Fibroblast of lung (primary cell): ENCODE measurements around the gene SHROOM3. TPM values are rescaled to one million over a fixed set of nuclear protein-coding genes. Genes with fewer than 3 reads are reported as not detected.

ENCODE experiments used
- DNase-seq, 2 donors: peaks; one replicate each; pipeline versions ENCODE4 v3.0.0 to v3.0.0-alpha.2; 2010; ENCODE audit warnings: low read depth in 2 of 2
- H2AFZ ChIP-seq: 2 replicates; pipeline ENCODE4 v1.5.1; 2012; ENCODE audit warnings: low read length, control low read depth, inconsistent platforms
- H3K27ac ChIP-seq: 2 replicates; pipeline ENCODE4 v1.5.1; 2011; ENCODE audit warnings: low read length, control low read depth; ENCODE audit not compliant: insufficient read depth
- H3K27me3 ChIP-seq: 2 replicates; pipeline ENCODE4 v1.5.1; 2011; ENCODE audit warnings: mild to moderate bottlenecking, low read length; ENCODE audit not compliant: control insufficient read depth, insufficient read depth
- H3K36me3 ChIP-seq: 2 replicates; pipeline ENCODE4 v1.5.1; 2011; ENCODE audit warnings: low read length; ENCODE audit not compliant: control insufficient read depth, insufficient read depth
- H3K4me1 ChIP-seq: 2 replicates; pipeline ENCODE4 v1.5.1; 2011; ENCODE audit warnings: low read length; ENCODE audit not compliant: control insufficient read depth, insufficient read depth; ENCODE audit errors: extremely low read depth
- H3K4me2 ChIP-seq: 2 replicates; pipeline ENCODE4 v1.5.1; 2011; ENCODE audit warnings: low read length, control low read depth; ENCODE audit not compliant: insufficient read depth; ENCODE audit errors: extremely low read depth
- H3K4me3 ChIP-seq, 4 experiments: fragments of 200-600 bp in 1 of 4; sonication (generic) in 1 of 4; replicated peaks in 1 of 4; 2 replicates each; pipeline ENCODE4 v1.5.1; 2011 to 2016; ENCODE audit warnings: low read length in 4 of 4, low read depth in 3 of 4, mild to moderate bottlenecking in 3 of 4, control low read depth in 2 of 4, inconsistent platforms in 1 of 4, mixed read lengths in 1 of 4; ENCODE audit not compliant: insufficient read depth in 1 of 4; ENCODE audit errors: control extremely low read depth in 1 of 4
- H3K79me2 ChIP-seq: 2 replicates; pipeline ENCODE4 v1.5.1; 2012; ENCODE audit warnings: mild to moderate bottlenecking, low read length, inconsistent platforms; ENCODE audit not compliant: control insufficient read depth, insufficient read depth
- H3K9ac ChIP-seq: 2 replicates; pipeline ENCODE4 v1.5.1; 2011; ENCODE audit warnings: mild to moderate bottlenecking, low read length, control low read depth; ENCODE audit not compliant: insufficient read depth
- H3K9me3 ChIP-seq: 2 replicates; pipeline ENCODE4 v1.5.1; 2012; ENCODE audit warnings: low read depth, low read length; ENCODE audit not compliant: control insufficient read depth, insufficient read depth
- H4K20me1 ChIP-seq: 2 replicates; pipeline ENCODE4 v1.5.1; 2011; ENCODE audit warnings: low read length; ENCODE audit not compliant: control insufficient read depth, insufficient read depth; ENCODE audit errors: extremely low read depth
- CTCF ChIP-seq, 2 donors: IDR thresholded peaks in 1 of 2; conservative IDR thresholded peaks in 1 of 2; 1 replicate in 1 of 2; 2 replicates in 1 of 2; pipeline ENCODE4 v1.5.1; 2011 to 2012; ENCODE audit warnings: low read length in 2 of 2, control low read depth in 1 of 2, inconsistent platforms in 1 of 2, low read depth in 1 of 2, mild to moderate bottlenecking in 1 of 2
- EZH2 ChIP-seq: IDR thresholded peaks from 2 replicates; pipeline ENCODE4 v1.5.1; 2012; ENCODE audit warnings: low read length, control low read depth, mild to moderate bottlenecking; ENCODE audit errors: missing control alignments
- polyA plus RNA-seq, 2 donors: library from polyadenylated mRNA; depleted of rRNA in 1 of 2; stranded (reverse) in 1 of 2; unstranded in 1 of 2; fragments of >200 nt; gene quantifications; 2 replicates each; pipeline ENCODE4 v1.2.1, GENCODE V29; 2011 to 2012; ENCODE audit warnings: missing spikeins in 1 of 2
- total RNA-seq: library from RNA; depleted of rRNA; stranded (reverse); fragments of >200 nt; gene quantifications from 2 replicates; pipeline ENCODE4 v1.2.1, GENCODE V29; 2014

SHROOM3 gene
- total and polyA plus RNA-seq, 2 donors (not counting 1 experiment from before 2014, with no cell fraction given), result 9.9 to 23.9 TPM

- peaks cover 21% of the 10 kb centered on the region for H3K4me1 ChIP-seq
These were observed 264.8 kb downstream of the SHROOM3 start for GRCh38 chr4:76699751-76700310.

GRCh38 chr4:76702440-76703122, 267.6 kb downstream of the SHROOM3 start:
- H3K9ac ChIP-seq, result no peak overlapping the region
- H3K79me2 ChIP-seq, result peaks cover 4% of the 10 kb centered on the region
- TF ChIP-seq CTCF (conservative IDR thresholded peaks at IDR 0.05 in 1 of 2, IDR thresholded peaks at IDR 0.05 in 1 of 2; ENCODE audit: low read depth in 1 of 2, low read length in 2 of 2) (no peak), EZH2 (no peak)
- no peak for DNase-seq
- H3K4me3 ChIP-seq, result no peak overlapping the region
- H3K9me3 ChIP-seq, result no peaks in the 10 kb centered on the region
- no peak overlapping the region for H3K4me2 ChIP-seq
- peaks cover 17% of the 10 kb centered on the region for H3K4me1 ChIP-seq
- H2AFZ ChIP-seq, result no peak overlapping the region
- no peaks in the 10 kb centered on the region for H4K20me1 ChIP-seq
- H3K36me3 ChIP-seq, result no peaks in the 10 kb centered on the region
- no peak overlapping the region for H3K27ac ChIP-seq
- no peaks in the 10 kb centered on the region for H3K27me3 ChIP-seq

More at GRCh38 chr4:76699751-76700310, 264.8 kb downstream of the SHROOM3 start:
- Histone ChIP-seq H3K9ac (no peak overlapping the region), H4K20me1 (no peaks in the 10 kb centered on the region), H3K79me2 (peaks cover 5% of the 10 kb centered on the region), H2AFZ (no peak overlapping the region), H3K9me3 (no peaks in the 10 kb centered on the region), H3K4me3 (no peak overlapping the region), H3K4me2 (no peak overlapping the region), H3K27me3 (no peaks in the 10 kb centered on the region), H3K27ac (no peak overlapping the region), H3K36me3 (no peaks in the 10 kb centered on the region)
- peak in 1 of 2 donors; percentile 50 for DNase-seq
- TF ChIP-seq CTCF (conservative IDR thresholded peaks at IDR 0.05 in 1 of 2, IDR thresholded peaks at IDR 0.05 in 1 of 2; ENCODE audit: low read depth in 1 of 2, low read length in 2 of 2), result no peak
- no peak for TF ChIP-seq EZH2

- DNase-seq, result no peak
- Histone ChIP-seq H3K27ac (no peak overlapping the region), H3K9ac (no peak overlapping the region), H3K36me3 (no peaks in the 10 kb centered on the region), H3K4me2 (no peak overlapping the region), H3K27me3 (no peaks in the 10 kb centered on the region), H2AFZ (no peak overlapping the region), H3K9me3 (no peaks in the 10 kb centered on the region), H4K20me1 (no peaks in the 10 kb centered on the region), H3K79me2 (peaks cover 4% of the 10 kb centered on the region), H3K4me1 (peaks cover 17% of the 10 kb centered on the region), H3K4me3 (no peak overlapping the region)
- TF ChIP-seq CTCF (conservative IDR thresholded peaks at IDR 0.05 in 1 of 2, IDR thresholded peaks at IDR 0.05 in 1 of 2; ENCODE audit: low read depth in 1 of 2, low read length in 2 of 2) (no peak), EZH2 (no peak)
These were observed 268.1 kb downstream of the SHROOM3 start for GRCh38 chr4:76703123-76703490.
